WTC11 (cell line): ENCODE data around the gene MLPH.

ENCODE experiments used
- CTCF ChIP-seq: fragments of 200-600 bp; IDR thresholded peaks from 2 replicates; pipeline ENCODE4 v1.8.0; 2022; ENCODE audit warnings: antibody characterized with exemption
- JUN ChIP-seq: sonication (generic); formaldehyde crosslinking; IDR thresholded peaks from 2 replicates; pipeline ENCODE4 v1.8.0; 2023; ENCODE audit warnings: mild to moderate bottlenecking, missing genetic modification reagents
- RORB ChIP-seq: fragments of 250-450 bp; sonication (Bioruptor Pico); IDR thresholded peaks from 2 replicates; pipeline ENCODE4 v1.9.0; 2021; ENCODE audit warnings: mild to moderate bottlenecking
- SMAD3 ChIP-seq: sonication (generic); formaldehyde crosslinking; IDR thresholded peaks from 2 replicates; pipeline ENCODE4 v1.8.0; 2022; ENCODE audit warnings: missing genetic modification reagents, mild to moderate bottlenecking, borderline replicate concordance
- USF2 ChIP-seq: sonication (generic); formaldehyde crosslinking; IDR thresholded peaks from 2 replicates; pipeline ENCODE4 v1.8.1; 2023; ENCODE audit warnings: mild to moderate bottlenecking, missing genetic modification reagents, moderate library complexity
- ZBTB21 ChIP-seq: sonication (generic); formaldehyde crosslinking; IDR thresholded peaks from 2 replicates; pipeline ENCODE4 v1.8.1; 2023; ENCODE audit warnings: mild to moderate bottlenecking, missing genetic modification reagents, borderline replicate concordance

GRCh38 chr2:237497009-237497837 lies 10.2 kb downstream of the MLPH start:
- TF ChIP-seq ZBTB21 (CRISPR knock-in tag) (no peak), CTCF (no peak), JUN (no peak), SMAD3 (CRISPR knock-in tag) (no peak), RORB (CRISPR knock-in tag) (no peak), USF2 (no peak)
